Stimulated activated CD4-positive, alpha-beta T cell treated with anti-CD3 and anti-CD28 coated beads, Interleukin-4, amount 100 ng/mL, for 4 hours (primary cell): Measurements from ENCODE around the gene TMEM41B.
A peak's percentile ranks its signal among the peaks of the same experiment; 100 is the strongest.
"Not testable (repeated sequence)": the region's sequence is repeated elsewhere in the genome, so short reads cannot be mapped to it uniquely, and the experiment has no call there.

ENCODE experiments used
- DNase-seq, 2 experiments: peaks; one replicate each; pipeline ENCODE4 v3.0.0-alpha.2; 2020

The TMEM41B gene

DNA sequence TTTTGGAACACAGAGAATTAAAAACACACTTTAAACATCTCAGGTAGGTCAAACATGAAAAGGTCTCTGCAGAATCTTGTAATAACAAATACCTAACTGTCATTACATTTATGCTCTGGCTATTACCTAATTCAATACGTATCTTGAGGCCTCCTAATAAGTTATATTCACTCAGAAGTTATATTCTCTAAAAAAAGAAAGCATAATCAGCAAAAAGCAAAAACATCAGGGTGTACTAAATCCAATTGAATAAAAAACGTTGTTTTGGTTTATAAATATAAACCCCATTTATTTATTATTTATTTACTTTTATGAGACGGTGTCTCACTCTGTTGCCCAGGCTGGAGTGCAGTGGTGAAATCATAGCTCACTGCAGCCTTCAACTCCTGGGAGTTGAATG lies 10.2 kb downstream of the TMEM41B start:
- DNase-seq = no peak

DNA sequence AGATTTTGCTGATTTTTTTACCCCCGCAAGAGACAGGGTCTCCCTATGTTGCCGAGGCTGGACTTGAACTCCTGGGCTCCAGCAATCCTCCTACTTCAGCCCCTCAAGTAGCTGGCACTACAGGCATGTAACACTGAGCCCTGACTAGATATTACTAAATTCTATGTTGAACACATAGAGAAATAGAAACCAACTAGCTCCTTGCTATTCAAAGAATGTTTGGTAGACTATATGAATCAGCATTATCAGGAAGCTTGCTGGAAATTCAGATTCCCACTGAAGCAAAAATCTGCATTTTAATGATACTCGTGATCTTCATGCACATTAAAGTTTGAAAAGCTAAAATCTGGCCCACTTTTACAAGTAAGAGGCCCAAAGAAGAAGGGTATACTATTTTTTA lies 11.9 kb downstream of the TMEM41B start:
- no peak for DNase-seq

DNA sequence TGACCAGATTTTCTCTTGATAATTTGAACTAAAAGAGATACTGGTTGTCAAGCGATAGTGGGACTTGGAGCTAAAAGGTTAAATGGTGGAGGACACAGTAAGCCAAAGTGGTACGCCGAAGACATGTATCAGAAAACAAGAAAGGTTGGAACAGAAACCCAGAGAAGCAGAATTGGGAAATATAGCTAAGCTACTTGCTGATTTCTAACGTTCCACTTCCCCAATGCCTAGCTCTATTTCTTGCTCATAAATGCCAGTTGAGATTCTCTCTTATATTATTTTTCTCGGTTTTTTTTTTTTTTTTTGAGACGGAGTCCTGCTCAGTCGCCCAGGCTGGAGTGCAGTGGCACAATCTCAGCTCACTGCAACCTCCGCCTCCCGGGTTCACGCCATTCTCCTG lies 12.7 kb downstream of the TMEM41B start:
- no peak for DNase-seq

DNA sequence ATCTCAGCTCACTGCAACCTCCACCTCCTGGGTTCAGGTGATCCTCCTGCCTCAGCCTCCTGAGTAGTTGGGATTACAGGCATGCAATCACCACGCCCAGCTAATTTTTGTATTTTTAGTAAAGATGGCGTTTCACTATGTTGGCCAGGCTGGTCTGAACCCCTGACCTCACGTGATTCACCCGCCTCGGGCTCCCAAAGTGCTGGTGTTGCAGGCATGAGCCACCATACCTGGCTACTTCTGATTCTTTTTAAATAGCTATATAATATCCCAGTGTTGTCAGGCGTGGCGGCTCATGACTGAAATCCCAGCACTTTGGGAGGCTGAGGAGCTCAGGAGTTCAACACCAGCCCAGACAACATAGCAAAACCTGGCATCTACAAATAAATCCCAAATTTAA lies 20.7 kb downstream of the TMEM41B start:
- no peak for DNase-seq

DNA sequence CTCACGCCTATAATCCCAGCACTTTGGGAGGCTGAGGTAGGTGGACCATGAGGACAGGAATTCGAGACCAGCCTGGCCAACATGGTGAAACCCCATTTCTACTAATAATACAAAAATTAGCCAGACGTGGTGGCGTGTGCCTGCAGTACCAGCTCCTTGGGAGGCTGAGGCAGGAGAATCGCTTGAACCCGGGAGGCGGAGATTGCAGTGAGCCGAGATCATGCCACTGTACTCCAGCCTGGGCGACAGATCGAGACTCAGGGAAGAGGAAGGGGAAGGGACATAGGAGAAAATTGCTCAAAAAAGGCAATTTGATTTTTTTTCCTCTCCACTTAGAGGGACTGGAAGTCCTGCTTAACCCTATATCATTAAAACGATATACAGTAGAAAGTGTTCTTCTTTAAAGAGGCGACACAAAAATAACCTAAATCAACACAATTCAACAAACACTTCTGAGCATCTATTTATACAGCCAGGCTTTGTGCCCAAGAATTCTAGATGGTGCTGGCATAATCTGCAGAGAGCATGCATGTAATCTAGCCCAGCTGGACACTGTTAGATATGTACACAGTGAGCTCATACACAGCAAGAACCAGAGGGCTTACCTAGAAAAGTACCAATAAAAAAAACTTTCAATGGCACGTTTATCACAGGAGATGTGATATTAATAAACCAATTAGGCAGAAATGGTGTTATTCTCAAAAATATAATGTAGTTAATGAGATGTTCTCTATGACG lies 28.4 kb downstream of the TMEM41B start:
- DNase-seq = no peak

DNA sequence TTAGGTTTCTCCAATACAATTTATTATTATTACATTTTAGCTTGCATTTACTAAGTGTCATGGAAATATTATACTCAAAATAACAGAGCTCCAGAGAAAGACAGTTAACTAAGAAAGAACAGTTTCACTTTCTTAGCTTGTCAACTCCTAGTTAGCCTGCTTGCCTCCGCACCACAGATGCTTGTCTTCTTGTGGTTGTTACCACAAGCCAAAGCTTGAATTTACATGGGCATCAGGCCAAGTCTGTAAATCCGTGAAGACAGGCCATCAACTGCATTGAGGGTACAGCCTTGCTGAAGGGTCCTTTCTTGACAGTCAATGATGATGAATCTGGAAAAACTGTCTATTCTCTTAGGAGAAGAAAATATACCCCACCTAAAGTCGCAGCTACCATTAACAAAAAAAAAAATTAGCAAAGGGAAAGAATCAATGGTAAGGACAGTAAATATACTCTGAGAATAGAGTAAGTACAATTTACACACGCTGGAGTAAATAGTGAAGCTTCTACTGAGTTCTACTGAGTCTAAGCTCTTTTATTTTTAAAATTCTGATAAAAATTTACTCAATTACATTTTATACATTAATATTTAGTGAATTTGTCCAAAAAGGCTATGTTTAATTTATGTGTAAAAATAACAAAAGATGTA lies 33.6 kb downstream of the TMEM41B start:
- peak; percentile 29 to 60 for DNase-seq

DNA sequence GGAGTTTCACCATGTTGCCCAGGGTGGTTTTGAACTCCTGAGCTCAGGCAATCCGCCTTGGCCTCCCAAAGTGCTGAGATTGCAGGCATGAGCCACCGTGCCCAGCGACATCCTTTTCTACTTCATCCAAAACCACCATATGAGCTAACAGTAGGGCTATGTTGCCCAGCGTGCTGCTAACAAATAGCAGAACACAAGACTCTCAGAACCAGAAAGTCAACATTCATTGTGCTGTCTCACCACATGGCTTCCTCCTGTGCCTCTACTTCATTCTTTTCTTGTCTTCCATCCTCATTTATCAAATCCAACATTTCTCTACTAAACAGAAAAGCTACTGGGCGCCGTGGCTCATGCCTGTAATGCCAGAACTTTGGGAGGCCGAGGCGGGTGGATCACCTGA lies 37.2 kb downstream of the TMEM41B start:
- DNase-seq = no peak

DNA sequence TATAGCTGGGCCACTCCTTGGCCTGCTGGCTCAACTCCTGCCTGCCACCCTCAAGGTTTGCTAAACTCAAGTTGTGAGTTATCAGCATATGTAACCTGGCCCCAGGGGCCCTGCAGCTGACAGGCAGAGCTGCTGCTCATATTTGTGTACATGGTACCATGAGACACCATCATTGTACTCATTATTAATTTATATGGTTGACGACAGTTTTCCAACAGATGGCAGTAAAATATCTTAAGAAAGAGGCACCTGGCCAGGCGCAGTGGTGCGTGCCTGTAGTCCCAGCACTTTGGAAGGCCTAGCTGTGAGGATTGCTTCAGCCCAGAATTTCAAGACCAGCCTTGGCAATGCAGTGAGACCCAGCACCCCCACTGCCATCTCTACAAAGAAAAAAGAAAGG lies 37.8 kb downstream of the TMEM41B start:
- DNase-seq = no peak

DNA sequence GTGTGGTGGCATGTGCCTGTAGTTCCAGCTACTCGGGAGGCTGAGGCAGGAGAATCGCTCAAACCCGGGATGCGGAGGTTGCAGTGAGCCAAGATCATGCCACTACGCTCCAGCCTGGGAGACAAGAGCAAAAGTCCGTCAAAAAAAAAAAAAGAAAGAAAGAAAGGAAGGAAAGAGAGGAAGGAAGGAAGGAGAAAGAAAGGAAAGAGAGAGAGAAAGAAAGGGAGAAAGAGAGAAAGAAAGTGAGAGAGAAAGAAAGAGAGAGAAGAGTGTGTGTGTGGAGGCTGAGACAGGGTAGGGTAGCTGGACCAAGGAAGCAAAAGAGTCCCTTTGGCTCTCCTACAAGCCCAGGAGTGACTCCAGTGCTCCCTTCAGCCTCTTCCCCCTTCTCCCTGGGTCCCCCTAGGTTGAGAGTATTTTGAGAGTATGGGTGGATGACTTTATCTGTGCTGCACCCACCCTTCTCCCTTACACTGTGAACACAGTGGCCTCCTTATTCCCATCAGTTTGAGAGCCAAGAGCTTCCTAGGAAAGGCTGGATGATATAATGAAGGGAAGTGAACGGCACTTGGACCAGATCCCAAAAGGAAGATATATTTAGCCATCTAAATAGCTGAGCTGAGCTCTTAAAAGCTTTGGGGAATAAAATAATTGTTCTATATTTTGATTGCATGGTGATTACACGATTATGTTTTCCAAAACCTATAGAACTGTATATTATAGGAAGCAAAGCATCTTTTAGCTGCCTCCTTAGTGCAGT lies 39.7 kb downstream of the TMEM41B start:
- DNase-seq = no peak

DNA sequence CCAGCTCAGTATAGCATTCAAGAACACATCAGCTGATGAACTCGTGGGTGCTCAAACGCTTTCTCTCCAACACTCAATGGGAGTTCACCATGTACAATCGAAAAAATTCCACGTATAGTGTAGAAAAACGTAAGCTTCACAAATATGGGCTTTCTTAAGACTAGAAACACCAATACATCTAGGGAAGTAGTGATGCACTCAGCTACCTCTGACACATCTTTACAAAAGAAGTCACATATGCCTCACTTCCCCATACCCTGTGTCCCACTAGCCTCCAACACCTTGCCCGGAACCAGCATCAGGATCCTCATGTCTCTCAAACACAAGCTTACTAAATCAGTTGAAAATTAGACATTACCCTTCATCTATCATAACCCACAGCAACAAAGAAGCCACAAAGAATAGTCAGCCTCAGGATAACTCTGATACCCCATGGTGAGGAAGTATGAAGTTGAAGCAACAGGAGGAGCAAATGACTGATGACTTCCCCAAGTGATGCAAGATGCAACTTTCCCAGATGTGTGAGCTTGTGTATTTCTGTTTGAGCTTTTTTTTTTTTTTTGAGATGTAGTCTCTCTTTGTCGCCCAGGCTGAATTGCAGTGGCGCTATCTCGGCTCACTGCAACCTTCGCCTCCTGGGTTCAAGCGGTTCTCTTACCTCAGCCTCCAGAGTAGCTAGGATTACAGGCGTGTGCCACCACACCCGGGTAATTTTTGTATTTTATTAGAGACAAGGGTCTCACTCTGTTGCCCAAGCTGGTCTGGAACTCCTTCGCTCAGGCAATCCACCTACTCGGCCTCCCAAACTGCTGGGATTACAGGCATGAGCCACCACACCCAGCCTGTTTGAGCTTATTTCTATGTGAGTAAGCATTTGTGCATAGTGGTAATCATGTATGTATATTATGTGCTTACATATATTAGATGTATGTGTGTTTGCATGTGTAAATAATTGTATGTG lies 40.7 kb downstream of the TMEM41B start:
- no peak for DNase-seq

DNA sequence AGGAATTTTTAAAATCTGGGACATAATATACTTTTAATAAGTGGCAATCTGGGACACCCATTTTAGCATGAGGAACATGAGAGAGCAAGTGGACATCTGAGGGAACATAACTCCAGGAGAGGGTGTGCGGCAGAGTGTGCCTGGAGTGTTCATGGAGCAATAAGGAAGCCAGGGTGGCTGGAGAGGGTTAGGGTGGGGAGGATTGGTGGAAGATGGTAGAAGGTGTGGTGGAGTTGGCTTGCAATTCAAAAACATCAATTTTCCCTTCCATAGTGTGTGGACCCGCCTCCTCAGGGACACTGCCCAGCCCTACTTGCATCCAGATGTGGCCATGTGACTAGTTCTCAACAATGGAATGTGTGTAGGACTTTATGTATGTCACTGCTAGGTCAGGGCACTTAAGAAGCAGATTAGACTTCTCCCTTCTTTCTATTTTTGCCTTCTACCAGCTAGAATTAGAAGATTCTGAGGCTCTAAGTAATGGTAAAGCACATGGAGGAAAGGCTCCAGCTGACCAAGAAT lies 44.8 kb downstream of the TMEM41B start:
- DNase-seq = no peak

DNA sequence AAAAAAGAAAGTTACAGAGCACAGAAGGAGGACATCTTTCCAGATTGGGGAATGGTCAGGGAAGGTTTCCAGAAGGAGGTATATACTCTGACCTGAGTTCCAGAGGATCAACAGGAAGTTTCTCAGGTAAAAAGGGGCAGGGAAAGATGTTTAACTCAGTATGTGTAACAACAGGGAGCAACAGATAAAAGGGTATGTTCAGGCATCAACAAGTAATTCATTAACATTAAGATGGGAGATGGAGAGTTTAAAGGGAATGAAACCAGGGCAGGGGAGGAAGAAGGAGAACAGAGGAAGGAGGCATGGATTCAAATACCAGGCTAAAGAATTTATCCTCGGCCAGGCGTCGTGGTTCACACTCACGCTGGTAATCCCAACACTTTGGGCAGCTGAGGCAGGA lies 46.7 kb downstream of the TMEM41B start:
- DNase-seq = no peak

DNA sequence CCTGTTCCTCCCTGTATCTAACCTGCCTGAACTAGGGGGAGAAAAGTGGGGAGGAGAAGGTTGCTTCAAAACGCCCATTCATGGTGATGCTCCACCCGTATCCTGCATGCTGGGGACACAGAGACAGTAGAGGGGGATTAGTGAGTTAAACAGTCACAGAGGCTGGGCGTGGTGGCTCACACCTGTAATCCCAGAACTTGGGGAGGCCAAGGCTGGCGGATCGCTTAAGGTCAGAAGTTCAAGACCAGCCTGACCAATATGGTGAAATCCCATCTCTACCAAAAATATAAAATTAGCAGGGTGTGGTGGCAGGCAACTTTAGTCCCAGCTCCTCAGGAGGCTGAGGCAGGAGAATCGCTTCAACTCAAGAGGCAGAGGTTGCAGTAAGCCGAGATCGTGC lies 47.5 kb downstream of the TMEM41B start:
- no peak for DNase-seq

DNA sequence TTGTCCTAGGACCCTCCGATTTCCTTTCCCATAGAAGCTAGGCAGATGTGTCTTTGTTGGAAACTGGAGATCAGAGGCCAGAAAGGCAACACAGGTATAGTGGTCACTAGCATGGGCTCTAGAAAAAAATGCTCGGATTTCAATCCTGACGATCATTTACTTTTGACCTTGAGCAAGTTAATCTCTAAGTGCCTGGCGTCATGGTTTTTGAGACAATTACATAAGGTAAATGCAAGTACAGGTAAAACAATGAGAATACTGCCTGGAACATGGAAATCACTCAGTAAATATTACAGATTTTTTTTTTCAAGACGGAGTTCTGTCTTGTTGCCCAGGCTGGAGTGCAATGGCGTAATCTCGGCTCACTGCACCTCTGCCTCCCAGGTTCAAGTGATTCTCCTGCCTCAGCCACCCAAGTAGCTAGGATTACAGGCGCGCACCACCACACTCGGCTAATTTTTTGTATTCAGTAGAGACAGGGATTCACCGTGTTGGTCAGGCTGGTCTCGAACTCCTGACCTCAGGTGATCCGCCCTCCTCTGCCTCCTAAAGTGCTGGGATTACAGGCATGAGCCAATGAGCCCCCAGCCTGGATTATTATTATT lies 48.2 kb downstream of the TMEM41B start:
- no peak for DNase-seq

DNA sequence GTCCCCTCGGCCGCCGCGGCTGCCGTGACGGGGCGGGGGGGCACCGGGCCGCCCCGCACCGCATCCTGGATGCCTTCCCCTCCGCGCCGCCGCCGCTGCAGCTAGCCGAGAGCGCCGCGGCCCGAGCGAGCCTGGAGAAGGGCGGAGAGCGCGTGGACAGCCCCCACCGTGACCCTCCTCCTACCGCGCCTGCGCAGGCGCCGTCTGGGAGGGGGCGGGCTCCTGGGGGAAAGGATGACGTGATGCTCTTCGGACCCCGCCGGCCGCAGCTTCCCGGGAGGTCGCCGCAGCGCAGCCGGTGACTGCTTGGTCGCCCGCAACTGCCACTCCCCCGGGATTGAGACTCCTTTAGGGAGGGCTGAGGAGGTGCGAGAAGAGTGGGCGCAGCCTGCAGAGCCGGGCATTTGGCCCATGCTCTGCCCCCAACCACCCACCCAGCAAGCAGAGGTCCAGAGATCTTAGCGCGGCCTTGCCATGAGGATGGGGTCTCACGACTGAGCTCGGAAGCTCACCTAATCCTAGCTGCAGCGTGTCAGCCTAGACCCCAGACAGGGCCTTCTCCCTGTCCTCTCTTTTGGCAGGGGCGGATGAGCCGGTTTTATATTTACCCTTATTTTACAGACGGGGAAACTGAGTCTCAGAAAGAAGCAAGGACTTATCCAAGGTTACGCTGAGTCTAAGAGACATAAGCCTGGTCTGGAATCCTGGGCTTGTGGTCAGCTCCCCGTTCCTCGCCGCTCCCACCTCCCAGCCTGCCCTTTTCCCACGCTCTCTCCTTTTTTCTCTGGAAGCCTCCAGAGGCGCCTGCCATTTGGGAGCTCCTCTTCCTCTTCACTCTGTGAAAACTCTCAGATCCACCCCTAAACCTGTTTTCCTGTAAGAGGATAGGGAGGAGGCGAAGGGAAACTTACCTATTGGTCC lies 48.9 kb downstream of the TMEM41B start, which contains the start of gene DENND5A:
Gene DENND5A (minus strand): TSS at position 140 of the 921 bp plus-strand sequence. CDS start 281 bp downstream, outside the sequence.
- DNase-seq = peak; percentile 50 to 57

DNA sequence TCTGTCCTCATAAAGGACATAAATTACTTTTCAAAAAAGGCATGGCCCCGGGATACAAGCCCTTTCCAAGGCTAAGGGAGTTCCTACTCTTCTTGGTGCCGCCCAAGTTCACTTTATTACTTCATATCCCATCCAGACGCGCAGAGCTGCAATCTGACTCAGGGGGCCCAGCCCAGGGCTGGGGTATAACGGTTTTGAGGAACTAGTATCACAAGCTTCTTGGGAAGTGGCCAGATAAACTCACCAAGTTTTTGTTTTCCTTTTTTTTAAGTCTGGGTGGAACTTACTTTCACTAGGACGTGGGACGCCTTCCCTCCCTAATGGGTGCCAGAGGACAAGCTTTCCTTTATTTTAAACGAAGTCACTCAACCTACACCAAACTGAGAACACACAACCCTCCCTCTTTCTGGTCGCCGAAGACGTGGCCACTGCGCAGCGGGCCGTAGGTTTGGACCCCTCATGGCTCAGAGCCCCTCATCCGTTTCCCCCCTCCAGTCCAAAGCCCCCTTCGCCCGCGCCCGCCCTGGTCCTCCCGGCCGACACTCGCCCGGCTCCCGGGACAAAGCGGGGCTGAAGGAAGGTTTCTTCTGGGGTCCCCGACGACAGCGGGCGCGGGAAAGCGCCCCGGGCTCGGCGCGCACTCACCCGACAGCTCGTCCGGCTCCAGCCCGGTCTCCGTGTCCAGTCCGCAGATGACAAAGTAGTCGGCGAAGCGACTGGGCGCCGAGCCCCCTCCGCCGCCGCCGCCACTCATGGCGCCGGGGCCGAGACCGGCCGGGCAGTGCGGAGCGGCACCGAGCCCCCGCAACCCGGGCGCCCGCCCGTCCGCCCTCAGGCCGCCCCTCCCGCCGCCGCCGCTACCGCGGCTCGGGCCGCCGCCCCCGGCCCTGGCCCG lies 49.8 kb downstream of the TMEM41B start:
- DNase-seq = peak in 1 of 2 experiments; percentile 25

DNA sequence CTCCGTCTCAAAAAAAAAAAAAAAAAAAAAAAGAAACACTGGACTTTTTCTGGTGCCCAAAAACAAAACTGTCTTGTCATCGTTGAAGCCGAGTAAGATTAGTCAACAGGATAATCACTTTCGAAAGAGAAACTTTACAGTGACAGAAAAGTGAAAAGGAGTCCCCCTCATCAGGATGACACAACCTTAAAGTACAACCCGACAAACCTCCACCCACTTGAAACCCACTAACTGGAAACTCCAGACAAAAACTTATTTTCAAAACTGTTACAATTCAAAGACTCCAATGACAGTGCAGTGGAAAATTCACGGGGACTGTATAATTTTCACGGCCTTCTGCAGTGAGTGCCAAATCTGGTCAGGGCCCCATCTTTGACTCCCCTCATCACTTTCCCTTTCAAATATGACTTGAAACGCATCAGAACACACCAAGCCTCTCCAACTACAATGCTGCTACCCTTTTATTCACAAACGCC lies 50.5 kb downstream of the TMEM41B start:
- DNase-seq = peak; percentile 28 to 68

DNA sequence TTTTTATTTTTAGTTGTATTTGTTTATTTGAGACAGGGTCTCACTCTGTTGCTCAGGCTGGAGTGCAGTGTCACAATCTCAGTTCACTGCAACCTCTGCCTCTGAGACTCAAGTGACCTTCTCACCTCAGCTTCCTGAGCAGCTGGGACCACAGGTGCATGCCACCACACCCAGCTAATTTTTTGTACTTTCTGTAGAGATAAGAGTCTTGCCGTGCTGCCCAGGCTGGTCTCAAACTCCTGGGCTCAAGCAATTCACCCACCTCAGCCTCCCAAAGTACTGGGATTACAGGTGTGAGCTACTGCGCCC lies 53.6 kb downstream of the TMEM41B start:
- not testable (repeated sequence) for DNase-seq

DNA sequence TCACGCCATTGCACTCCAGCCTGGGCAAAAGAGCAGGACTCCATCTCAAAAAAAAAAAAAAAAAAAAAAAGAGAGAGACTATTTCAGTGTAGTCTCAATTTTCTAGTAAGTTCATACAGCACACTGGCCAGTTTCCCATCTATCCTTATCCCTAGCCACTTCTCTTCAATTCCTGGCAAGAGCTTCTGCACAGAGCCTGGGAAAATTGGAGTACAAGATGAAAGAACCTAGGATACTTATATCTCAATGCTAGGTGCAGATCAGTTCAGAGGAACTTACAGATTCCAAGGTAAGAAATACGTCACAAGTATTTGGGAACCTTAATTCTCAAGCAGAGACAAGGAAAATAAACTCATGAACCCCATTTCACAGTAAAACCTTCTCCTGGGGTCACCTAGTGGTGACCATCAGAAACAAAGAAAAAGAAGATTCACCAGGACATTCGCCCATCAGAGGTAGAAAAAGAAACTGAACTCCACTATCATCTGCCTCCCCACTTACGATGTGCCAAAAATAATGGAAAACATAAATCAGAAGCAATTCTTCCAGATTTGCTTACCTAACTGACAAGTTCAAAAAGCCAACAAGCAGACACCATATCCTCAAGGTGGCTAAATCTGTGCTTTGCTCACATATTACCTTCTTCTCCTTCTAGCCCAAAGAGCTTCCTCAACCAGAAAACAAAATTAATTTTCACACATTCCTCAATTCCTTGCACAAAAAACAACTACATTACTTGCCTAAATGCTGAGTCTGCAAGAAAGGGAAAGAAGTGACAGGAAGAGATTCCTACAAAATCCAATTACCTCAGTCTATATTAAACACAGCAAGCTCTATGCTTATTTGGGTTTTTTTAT lies 54.2 kb downstream of the TMEM41B start:
- DNase-seq = no peak
